Right cardiac atrium (tissue), 5 donors: ENCODE data around the gene INTS7. TPM values are rescaled to one million over a fixed set of nuclear protein-coding genes. Genes with fewer than 3 reads are reported as not detected.

Source experiments
- ATAC-seq, 2 donors: fragments of 200-7000 bp; cut with Tn5 transposase; one replicate each; pipeline versions ENCODE4 v1.8.0 to v1.9.1; 2020; ENCODE audit warnings: moderate library complexity in 2 of 2, mild to moderate bottlenecking in 1 of 2
- DNase-seq, 3 donors: peaks; one replicate each; pipeline ENCODE4 v3.0.0-alpha.2; 2020
- H3K27ac ChIP-seq: one replicate; pipeline ENCODE4 v1.5.1; 2013; ENCODE audit warnings: mild to moderate bottlenecking, low read length, control low read depth, moderate library complexity
- H3K27me3 ChIP-seq: one replicate; pipeline ENCODE4 v1.6.1; 2013; ENCODE audit not compliant: control insufficient read depth, insufficient read depth
- H3K4me1 ChIP-seq: one replicate; pipeline ENCODE4 v1.6.1; 2013; ENCODE audit warnings: low read length; ENCODE audit not compliant: control insufficient read depth, insufficient read depth
- H3K4me3 ChIP-seq: one replicate; pipeline ENCODE4 v1.5.1; 2013; ENCODE audit warnings: low read length, control low read depth
- H3K9me3 ChIP-seq: one replicate; pipeline ENCODE4 v1.6.1; 2013; ENCODE audit warnings: low read length; ENCODE audit not compliant: control insufficient read depth
- WGBS: extraction: QIAGEN DNeasy Blood & Tissue Kit; methylation state at CpG from one replicate; pipeline ENCODE4 v1.1.7; 2013; 5-methylcytosine and 5-hydroxymethylcytosine counted together
- intact Hi-C, 4 donors: fragments of 100-400 bp; cut with DNase I; formaldehyde crosslinking; loops; one replicate each; pipeline versions ENCODE4 v1.11.0 to v1.14.0; 2022 to 2023
- polyA plus RNA-seq: library from polyadenylated mRNA; stranded (reverse); fragments of 200-250 nt; gene quantifications from one replicate; pipeline ENCODE4 v1.2.3, GENCODE V29; 2013
- total RNA-seq, 4 donors: library from RNA; stranded (reverse); fragmentation: NEBNext Ultra II Directional; extraction: Animal tissue kit (Norgen Biotek cat#: 25700); gene quantifications; one replicate each; pipeline ENCODE4 v1.2.1, GENCODE V29; 2021
- donor health status: healthy with polysubstance abuse.
- donor health status: DM: no; HTN: yes; CAD: no.
- donor health status: DM: no; HTN: no; CAD: no.
- donor health status: DM: no; HTN: yes; CAD: no; lungs with severe emphysema.
- donor health status: DM: yes; HTN: yes; CAD: no.

INTS7 gene
- total and polyA plus RNA-seq, 5 donors: 3.6 to 12.2 (median 7.8) TPM

DNA sequence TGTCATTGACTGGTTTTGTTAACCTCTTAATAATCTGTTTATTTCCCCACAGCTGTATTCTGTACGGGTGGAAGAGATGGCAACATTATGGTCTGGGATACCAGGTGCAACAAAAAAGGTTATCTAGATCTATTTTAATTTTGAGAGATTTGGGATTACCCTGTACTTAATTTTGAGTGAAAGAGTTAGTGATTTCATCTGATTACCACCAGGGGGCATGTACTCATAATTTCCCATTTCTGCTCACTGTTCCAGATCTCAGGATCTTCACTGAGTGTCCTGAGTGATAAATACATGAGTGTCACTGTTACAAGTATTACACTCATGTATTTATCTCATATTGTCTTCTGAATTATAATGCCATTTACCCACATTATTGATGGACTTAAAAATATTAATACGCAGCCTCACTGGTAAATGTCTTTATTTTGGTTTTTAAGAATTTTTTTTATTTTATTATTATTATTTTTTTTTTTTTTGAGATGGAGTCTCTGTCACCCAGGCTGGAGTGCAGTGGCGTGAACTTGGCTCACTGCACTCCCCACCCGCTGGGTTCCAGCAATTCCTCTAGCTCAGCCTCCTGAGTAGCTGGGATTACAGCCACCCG lies 27.6 kb upstream of the INTS7 start:
- DNase-seq (no peak), ATAC-seq (peak; percentile 28 to 47)
- no peaks in the 10 kb centered on the region for H3K4me1 ChIP-seq
- no peak overlapping the region for H3K4me3 ChIP-seq
- 81% methylated on average over 5 of the region's 5 CpGs for WGBS
- H3K9me3 ChIP-seq: no peaks in the 10 kb centered on the region
- intact Hi-C loops: loop anchor here in 2 of 4 donors (5.0 kb wide), 3 partner anchors 304 to 399 kb away; no protein-coding TSS in a partner anchor
- no peaks in the 10 kb centered on the region for H3K27me3 ChIP-seq
- H3K27ac ChIP-seq: no peak overlapping the region

DNA sequence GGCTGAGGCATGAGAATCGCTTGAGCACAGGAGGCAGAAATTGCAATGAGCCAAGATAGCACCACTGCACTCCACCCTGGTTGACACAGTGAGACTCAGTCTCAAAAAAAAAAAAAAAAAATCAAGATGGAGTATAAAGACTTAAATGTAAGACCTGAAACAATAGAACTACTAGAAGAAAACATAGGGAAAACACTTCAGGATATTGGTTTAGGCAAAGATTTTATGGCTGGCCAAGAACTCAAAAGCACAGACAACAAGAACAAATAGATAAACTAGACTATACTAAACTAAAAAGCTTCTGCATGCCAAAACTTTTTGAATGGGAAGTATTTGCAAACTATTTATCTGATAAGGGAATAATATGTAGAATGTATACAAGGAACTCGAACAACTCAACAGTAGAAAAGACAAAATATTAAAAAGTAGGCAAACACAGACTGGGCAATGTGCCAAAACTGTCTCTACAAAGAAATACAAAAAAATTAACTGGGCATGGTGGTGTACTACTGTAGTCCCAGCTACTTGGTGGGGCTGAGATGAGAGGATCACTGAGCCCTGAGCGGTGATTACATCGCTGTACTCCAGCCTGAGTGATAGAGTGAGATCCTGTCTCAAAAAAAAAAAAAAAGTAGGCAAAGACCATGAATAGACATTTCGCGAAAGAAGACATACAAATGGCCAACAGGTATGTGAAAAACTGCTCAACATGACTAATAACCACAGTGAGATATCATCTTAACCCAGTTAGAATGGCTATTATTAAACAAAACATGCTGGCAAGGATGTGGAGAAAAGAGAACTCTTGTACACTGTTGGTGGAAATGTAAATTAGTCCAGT lies 25.5 kb upstream of the INTS7 start:
- 79% methylated on average over 6 of the region's 6 CpGs for WGBS
- ATAC-seq: no peak
- no peak for DNase-seq
- Histone ChIP-seq H3K4me1 (no peaks in the 10 kb centered on the region), H3K27me3 (no peaks in the 10 kb centered on the region), H3K9me3 (no peaks in the 10 kb centered on the region), H3K4me3 (no peak overlapping the region), H3K27ac (no peak overlapping the region)
- intact Hi-C loops: loop anchor here in 2 of 4 donors (5.0 kb wide), 3 partner anchors 306 to 401 kb away; no protein-coding TSS in a partner anchor

DNA sequence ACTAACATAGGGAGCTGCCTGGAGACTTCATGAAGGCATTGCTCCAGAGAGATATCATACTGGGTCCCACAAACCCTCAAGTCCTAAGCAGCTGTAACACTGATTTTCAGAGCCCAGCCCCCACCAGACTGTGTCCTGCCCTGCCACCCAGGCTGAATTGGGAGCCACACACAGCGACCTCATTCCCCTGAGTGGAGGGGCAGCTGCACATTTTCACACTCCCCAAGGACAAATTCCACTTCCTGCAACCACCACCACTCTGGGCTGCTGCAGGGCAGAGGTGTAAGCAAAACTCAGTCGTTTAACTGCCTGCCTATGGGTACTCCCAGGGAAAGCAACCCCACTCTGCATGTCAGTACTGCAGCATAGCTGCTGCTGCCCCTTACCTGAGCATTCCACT lies 20.0 kb upstream of the INTS7 start:
- H3K27ac ChIP-seq: no peak overlapping the region
- H3K4me1 ChIP-seq: no peaks in the 10 kb centered on the region
- WGBS: 81% methylated on average over 2 of the region's 2 CpGs
- ATAC-seq (no peak), DNase-seq (no peak)
- H3K27me3 ChIP-seq: no peaks in the 10 kb centered on the region
- H3K9me3 ChIP-seq: no peaks in the 10 kb centered on the region
- intact Hi-C loops: no loop called here
- H3K4me3 ChIP-seq: no peak overlapping the region

DNA sequence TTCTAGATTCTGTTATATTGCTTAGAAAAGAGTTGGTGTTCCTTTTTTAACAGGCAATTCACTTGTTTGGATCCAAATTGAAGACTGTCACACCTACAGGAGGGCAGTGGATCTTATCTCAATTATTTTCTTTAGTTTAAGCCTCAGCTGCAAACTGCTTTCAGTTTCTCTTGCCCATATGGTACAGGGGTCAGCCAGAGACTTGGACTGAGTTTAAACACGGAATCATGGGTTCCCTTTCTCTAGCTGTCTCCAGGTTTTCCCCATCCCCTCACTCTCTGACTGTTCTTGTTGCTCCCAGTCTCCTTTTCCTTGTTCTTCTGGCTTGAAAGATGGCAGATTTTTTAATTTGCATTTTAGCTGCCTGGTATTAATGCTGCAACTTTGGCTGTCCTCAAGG lies 18.6 kb upstream of the INTS7 start:
- H3K9me3 ChIP-seq: no peaks in the 10 kb centered on the region
- no peaks in the 10 kb centered on the region for H3K4me1 ChIP-seq
- no peak for ATAC-seq
- H3K27ac ChIP-seq: no peak overlapping the region
- no peak for DNase-seq
- intact Hi-C loops: loop anchor here in 1 of 4 donors (5.0 kb wide), 1 partner anchor 47 kb away; no protein-coding TSS in a partner anchor
- WGBS: 93% methylated on average over 1 of the region's 1 CpG
- no peak overlapping the region for H3K4me3 ChIP-seq
- no peaks in the 10 kb centered on the region for H3K27me3 ChIP-seq

DNA sequence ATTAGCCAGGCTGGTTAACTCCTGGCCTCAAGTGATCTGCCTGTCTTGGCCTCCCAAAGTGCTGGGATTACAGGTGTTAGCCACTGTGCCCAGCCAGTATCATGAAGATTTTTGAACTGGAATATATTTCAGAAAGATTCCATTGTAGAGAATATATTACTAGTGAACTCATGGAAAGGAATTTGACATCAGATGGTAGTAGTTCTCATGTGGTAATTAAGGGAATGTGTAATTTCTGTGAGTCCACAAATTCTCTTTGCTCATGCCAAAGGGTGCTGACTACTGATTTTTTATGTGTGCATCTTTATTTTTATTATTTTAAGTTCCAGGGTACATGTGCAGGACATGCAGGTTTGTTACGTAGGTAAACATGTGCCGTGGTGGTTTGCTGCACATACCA lies 10.6 kb upstream of the INTS7 start:
- Histone ChIP-seq H3K4me1 (no peaks in the 10 kb centered on the region), H3K4me3 (no peak overlapping the region), H3K9me3 (no peaks in the 10 kb centered on the region), H3K27me3 (no peaks in the 10 kb centered on the region), H3K27ac (no peak overlapping the region)
- no peak for DNase-seq
- no peak for ATAC-seq
- WGBS: 94% methylated on average over 2 of the region's 2 CpGs
- intact Hi-C loops: no loop called here

DNA sequence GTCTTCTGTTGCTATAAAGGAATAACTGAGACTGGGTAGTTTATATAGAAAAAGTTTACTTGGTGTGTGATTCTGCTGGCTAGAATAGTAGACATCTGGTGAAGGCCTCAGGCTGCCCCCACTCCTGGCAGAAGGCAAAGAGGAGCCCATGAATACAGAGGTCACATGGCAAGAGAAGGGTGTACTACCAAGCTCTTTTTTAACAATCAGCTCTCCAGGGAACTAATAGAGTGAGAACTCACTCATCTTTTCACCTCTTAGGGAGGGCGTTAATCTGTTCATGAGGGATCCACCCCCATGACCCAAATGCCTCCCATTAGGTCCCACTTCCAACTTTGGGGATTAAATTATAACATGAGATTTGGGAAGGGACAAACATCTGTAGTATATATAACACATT lies 9.5 kb upstream of the INTS7 start:
- no peaks in the 10 kb centered on the region for H3K4me1 ChIP-seq
- intact Hi-C loops: loop anchor here in 1 of 4 donors (5.0 kb wide), 1 partner anchor 363 kb away; no protein-coding TSS in a partner anchor
- 92% methylated on average over 1 of the region's 1 CpG for WGBS
- no peaks in the 10 kb centered on the region for H3K9me3 ChIP-seq
- no peak overlapping the region for H3K4me3 ChIP-seq
- no peak overlapping the region for H3K27ac ChIP-seq
- ATAC-seq (no peak), DNase-seq (no peak)
- no peaks in the 10 kb centered on the region for H3K27me3 ChIP-seq

DNA sequence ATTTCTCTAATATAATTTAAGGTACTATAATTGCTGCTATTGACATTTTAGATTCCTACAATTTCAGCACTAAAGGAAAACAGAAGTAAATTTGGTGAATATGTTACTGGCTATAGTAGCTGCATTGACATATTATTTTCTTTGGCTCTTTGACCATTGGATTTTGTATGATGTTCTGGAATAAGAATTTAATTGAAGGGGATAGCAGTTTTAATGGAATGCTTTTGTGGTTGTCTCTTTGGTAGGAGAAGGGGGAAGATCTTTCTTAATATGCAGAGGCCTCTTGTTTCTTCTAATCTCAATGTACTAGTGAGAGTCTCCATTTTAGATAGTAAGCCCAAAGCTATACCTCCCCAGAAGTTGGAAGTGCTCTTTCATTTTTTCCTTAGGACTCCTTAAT lies 7.1 kb upstream of the INTS7 start:
- no peak for DNase-seq
- no peaks in the 10 kb centered on the region for H3K9me3 ChIP-seq

DNA sequence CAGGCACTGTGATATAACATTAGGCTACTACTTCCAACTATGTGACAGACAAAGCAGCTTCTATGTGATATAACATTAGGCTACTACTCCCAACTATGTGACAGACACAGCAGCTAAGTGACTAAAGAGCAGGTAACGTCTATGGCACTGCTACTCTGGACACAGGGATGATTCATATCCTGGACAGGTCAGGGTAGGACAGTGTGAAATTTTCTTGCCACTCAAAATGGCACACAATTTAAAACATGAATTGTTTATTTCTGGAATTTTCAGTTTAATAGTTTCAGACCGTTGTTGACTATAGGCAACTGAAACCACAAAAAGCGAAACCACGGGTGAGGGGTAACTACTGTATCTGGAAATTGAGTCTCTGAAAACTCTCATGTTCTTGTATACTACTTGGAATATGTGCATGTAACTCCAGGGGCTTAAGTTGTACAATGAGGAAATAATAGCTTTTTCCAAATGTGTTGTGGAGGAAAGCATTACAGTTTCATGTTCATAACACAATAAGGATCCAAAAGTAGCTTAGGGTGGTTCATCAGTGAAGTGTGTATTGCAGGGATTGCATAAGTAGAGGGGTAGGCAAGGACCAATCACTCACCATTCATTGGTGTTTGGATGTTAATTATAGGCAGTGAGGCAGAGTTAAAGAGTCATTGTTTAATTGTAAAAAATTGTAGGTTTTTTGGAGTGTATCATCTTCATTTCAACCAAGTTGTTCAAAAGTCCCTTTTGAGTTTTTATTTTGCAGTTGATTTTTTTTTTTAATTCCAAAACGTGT lies 5.5 kb upstream of the INTS7 start:
- no peak overlapping the region for H3K4me3 ChIP-seq
- ATAC-seq: no peak
- no peaks in the 10 kb centered on the region for H3K4me1 ChIP-seq
- DNase-seq: no peak
- H3K27ac ChIP-seq: no peak overlapping the region
- no peaks in the 10 kb centered on the region for H3K9me3 ChIP-seq
- H3K27me3 ChIP-seq: no peaks in the 10 kb centered on the region
- 81% methylated on average over 5 of the region's 5 CpGs for WGBS
- intact Hi-C loops: loop anchor here in 1 of 4 donors (5.0 kb wide), 1 partner anchor 359 kb away; no protein-coding TSS in a partner anchor

More for the DNA sequence above, 7.1 kb upstream of the INTS7 start:
- no peak overlapping the region for H3K27ac ChIP-seq
- ATAC-seq: no peak
- H3K4me3 ChIP-seq: no peak overlapping the region
- H3K4me1 ChIP-seq: no peaks in the 10 kb centered on the region
- no peaks in the 10 kb centered on the region for H3K27me3 ChIP-seq
- intact Hi-C loops: loop anchor here in 1 of 4 donors (5.0 kb wide), 1 partner anchor 360 kb away; no protein-coding TSS in a partner anchor

DNA sequence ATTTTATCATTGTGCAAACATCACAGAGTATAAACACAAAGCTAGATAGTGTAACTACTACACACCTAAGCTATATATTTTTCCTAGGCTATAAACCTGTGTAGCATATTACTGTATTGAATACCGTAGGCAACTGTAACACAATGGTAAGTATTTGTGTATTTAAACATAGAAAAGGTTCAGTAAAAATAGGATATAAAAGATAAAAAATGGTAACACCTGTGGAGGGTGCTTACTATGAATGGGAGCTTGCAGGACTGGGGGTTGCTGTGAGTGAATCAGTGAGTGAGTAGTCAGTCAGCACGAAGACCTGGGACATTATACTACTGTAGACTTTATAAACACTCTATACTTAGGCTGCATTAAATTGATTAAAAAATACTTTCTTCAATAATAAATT lies 4.3 kb upstream of the INTS7 start:
- no peak for DNase-seq
- intact Hi-C loops: loop anchor here in 1 of 4 donors (5.0 kb wide), 1 partner anchor 357 kb away; no protein-coding TSS in a partner anchor

DNA sequence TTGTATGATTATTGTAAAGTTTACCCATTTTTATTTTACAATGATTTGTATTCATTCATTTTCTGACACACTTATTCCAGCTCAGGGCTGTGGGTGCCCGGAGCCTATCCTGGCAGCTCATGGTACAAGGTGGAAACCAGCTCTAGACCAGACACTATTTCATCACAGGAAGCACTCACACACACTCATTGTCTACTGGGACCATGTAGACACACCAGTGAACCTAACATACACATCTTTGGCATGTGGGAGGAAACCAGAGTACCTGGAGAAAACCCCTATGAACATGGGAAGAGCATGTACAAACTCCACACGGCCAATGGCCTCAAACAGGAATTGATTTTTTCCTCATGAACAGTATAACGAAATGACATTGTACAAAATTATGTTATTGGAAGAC lies 2.5 kb upstream of the INTS7 start:
- no peaks in the 10 kb centered on the region for H3K4me1 ChIP-seq
- H3K4me3 ChIP-seq: no peak overlapping the region
- 66% methylated on average over 3 of the region's 3 CpGs for WGBS
- no peaks in the 10 kb centered on the region for H3K27me3 ChIP-seq
- H3K27ac ChIP-seq: no peak overlapping the region
- ATAC-seq (no peak), DNase-seq (no peak)
- intact Hi-C loops: no loop called here
- no peaks in the 10 kb centered on the region for H3K9me3 ChIP-seq

More for the DNA sequence above, 4.3 kb upstream of the INTS7 start:
- no peaks in the 10 kb centered on the region for H3K4me1 ChIP-seq
- ATAC-seq: no peak
- 94% methylated on average over 2 of the region's 2 CpGs for WGBS
- H3K27ac ChIP-seq: no peak overlapping the region
- H3K4me3 ChIP-seq: no peak overlapping the region
- no peaks in the 10 kb centered on the region for H3K27me3 ChIP-seq
- H3K9me3 ChIP-seq: no peaks in the 10 kb centered on the region
